GM18505 (cell line): ENCODE measurements around the gene FCMR.

Experiments
- ATAC-seq: cut with Tn5 transposase; IDR thresholded peaks from one replicate; pipeline ENCODE4 v1.9.1; 2021; ENCODE audit not compliant: unreplicated experiment
- POLR2A ChIP-seq: IDR thresholded peaks from 4 replicates; pipeline ENCODE4 v1.6.1; 2011; ENCODE audit warnings: borderline replicate concordance; ENCODE audit not compliant: insufficient read depth, insufficient read length; ENCODE audit errors: extremely low read depth

FCMR gene

GRCh38 chr1:206908038-206908437 lies 13.7 kb downstream of the FCMR start:
- TF ChIP-seq POLR2A, result no peak

DNA sequence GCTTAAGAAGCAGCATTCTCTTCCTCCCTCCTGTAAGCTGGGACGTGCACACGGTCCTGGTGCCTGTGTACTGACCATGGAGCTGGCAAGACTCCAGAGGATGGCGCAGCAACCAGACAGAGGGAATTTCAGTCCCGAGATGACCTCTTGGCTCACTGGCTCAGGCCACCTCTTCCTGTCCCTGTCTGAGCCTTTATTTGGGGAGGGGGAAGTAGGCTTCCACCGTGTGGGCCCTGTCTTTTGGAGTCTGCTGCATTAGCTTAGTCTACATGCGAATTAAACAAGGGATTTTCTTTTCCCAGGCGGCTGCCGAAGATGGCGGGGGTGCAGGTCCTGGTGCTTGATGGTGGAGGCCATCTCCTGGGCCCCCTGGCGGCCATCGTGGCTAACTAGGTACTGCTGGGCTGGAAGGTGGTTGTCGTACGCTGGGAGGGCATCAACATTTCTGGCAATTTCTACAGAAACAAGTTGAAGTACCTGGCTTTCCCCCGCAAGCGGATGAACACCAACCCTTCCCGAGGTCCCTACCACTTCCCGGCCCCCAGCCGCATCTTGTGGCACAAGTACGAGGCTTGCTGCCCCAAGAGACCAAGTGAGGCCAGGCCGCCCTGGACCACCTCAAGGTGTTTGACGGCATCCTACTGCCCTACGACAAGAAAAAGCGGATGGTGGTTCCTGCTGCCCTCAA lies 14.3 kb downstream of the FCMR start:
- no peak for ATAC-seq
- TF ChIP-seq POLR2A, result no peak

More at GRCh38 chr1:206908038-206908437, 13.7 kb downstream of the FCMR start:
- ATAC-seq, result no peak

DNA sequence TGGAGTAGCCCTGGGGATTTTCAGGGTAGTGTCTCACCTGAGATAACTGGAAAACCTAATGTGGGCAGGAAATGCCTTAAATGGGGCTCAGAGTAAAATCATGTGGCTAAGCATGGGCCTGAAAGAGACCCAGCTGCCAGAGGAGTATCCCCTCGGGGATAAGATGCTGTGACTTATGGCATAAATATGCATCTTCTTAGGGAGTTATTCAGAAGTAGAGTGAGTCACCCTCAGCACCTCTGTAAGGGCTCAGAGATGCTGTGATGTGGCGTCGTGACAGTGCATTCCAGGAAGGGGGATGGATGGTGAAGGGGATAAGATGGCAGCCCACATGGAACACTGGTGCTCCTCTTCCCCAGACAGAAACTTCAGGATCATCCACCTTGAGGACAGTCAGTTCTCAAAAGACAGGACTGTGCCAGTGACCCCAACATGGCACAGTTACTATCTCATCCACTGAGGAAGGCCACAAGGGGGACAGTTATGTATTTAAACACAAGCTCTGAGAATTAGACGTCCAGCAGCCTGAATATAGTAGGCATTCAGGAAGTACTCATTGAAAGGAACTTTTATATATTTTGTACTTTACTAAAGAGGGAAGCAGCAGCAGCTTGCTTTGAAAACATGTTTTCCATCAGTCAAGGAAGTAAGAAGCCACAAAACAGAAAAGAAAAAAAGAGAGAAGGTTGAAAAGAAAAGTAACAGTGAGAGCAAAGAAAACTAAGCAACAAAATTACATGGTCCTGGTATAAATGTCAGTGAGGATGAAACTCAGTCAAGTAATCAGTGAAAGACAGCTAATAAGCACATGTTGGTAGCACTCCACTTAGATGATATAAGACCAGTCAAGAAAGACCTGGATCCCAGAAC lies 16.2 kb downstream of the FCMR start:
- no peak for ATAC-seq
- no peak for TF ChIP-seq POLR2A

GRCh38 chr1:206904423-206905142 lies 17.2 kb downstream of the FCMR start:
- ATAC-seq, result no peak
- no peak for TF ChIP-seq POLR2A

- no peak for TF ChIP-seq POLR2A
- ATAC-seq, result no peak
These were observed 18.1 kb downstream of the FCMR start for GRCh38 chr1:206903687-206904086.

DNA sequence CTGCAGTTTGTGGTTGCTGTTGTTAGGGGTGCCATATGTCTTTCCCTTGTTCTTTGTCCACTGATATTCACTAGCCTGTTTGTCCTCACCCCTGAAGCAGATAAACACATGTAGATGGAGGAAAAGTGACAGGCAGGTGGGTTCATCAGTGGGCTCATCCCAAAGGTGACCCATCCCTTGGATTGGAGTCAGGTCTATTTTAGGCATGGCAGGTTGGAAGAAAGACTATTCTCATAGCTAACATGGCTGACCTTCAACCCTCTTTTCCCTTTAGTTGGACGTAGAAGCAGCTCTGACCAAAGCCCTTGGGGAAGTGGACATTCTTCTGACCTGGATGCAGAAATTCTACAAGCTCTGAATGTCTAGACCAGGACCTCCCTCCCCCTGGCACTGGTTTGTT lies 19.0 kb downstream of the FCMR start:
- ATAC-seq, result no peak

GRCh38 chr1:206901944-206902343 lies 19.8 kb downstream of the FCMR start:
- no peak for ATAC-seq
- no peak for TF ChIP-seq POLR2A

More for the DNA sequence above, 19.0 kb downstream of the FCMR start:
- TF ChIP-seq POLR2A, result peak; percentile 52

- no peak for ATAC-seq
- TF ChIP-seq POLR2A, result no peak
These were observed 21.6 kb downstream of the FCMR start for GRCh38 chr1:206900149-206900548.

DNA sequence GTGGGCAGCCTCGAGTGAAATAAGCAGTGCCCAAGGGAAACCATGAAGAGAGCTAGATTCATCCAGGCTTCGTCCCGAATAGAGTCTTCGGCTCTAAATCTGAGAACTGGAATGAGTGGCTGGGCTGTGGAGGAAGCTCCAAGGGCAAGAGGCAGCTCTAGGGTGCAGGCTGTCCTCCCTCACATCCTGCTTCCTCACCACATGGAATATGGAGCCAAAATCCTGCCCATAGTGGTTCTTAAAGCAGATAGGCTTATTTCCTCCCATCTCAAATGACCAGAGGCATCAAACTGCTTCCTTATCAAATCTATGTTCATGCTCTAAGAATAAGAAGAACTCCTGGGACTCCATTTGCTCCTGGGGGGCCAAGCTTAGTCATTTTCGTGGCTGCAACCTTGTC lies 22.0 kb downstream of the FCMR start:
- no peak for ATAC-seq
- no peak for TF ChIP-seq POLR2A

- no peak for ATAC-seq
- TF ChIP-seq POLR2A, result no peak
These were observed 22.8 kb downstream of the FCMR start for GRCh38 chr1:206898915-206899431.

- no peak for TF ChIP-seq POLR2A
- ATAC-seq, result no peak
These were observed 23.4 kb downstream of the FCMR start for GRCh38 chr1:206898089-206898914.

- ATAC-seq, result no peak
- no peak for TF ChIP-seq POLR2A
These were observed 24.6 kb downstream of the FCMR start, which contains the start of gene IL24 for GRCh38 chr1:206897175-206897574. TSS of gene IL24 (plus strand) at chr1:206897443. CDS start at chr1:206897833, 390 bp downstream.

GRCh38 chr1:206896261-206896660 lies 25.5 kb downstream of the FCMR start:
- TF ChIP-seq POLR2A, result no peak
- ATAC-seq, result no peak

DNA sequence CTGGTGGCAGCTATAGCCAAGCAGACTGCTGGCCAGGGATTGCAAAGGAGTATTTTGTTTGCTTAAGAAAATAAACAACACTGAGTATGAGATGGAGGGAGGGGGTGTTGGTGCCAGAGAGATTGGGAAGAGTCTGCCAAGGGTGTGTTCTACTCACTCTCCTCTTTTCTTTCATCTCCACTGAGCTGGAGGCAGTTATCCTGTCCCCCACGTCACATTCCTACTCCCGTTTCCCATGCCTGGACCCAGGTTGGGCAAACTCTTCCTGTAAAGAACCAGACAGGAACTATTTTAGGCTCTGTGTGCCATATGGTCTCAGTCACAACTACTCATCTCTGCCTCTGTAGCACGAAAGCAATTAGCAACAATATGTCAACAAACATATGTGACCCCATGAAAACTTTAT lies 25.9 kb downstream of the FCMR start:
- TF ChIP-seq POLR2A, result no peak
- ATAC-seq, result no peak
